HG03175 (cell line): Measurements from ENCODE around the gene CXorf49.
"Not testable (repeated sequence)": the region's sequence is repeated elsewhere in the genome, so short reads cannot be mapped to it uniquely, and the experiment has no call there.

Experiments used
- ATAC-seq: cut with Tn5 transposase; IDR thresholded peaks from one replicate; pipeline ENCODE4 v1.9.1; 2021; ENCODE audit warnings: mild to moderate bottlenecking, moderate library complexity; ENCODE audit not compliant: unreplicated experiment

Gene CXorf49

GRCh38 chrX:71718185-71718584 lies at the start of gene CXorf49:
Gene CXorf49, minus strand, starts transcription at chrX:71718285. Its CDS starts 134 bp downstream, at chrX:71718151.
- ATAC-seq, result not testable (repeated sequence)

DNA sequence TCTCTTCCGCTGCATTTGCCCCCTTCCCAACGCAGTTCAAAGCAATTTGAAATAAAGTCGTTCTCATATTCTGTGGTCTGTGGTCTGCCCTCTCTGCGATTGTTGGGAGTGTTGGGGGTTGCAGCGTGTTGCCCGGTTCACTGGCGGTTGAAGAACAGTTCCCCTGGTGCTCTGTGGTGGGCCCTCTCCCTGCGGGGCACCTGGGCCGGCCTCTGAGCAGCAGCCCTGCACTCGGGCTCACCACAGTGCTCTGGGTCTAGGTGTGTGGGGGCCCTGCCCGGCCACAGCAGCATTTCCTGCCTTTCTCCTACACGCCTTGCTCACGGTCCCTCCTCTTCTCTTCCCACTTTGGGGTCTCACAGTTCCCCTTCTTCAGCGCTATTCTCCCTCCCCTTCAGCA lies 49.0 kb upstream of the CXorf49 start:
- not testable (repeated sequence) for ATAC-seq

- ATAC-seq, result not testable (repeated sequence)
Observed at GRCh38 chrX:71765613-71766012, 47.5 kb upstream of the CXorf49 start.

DNA sequence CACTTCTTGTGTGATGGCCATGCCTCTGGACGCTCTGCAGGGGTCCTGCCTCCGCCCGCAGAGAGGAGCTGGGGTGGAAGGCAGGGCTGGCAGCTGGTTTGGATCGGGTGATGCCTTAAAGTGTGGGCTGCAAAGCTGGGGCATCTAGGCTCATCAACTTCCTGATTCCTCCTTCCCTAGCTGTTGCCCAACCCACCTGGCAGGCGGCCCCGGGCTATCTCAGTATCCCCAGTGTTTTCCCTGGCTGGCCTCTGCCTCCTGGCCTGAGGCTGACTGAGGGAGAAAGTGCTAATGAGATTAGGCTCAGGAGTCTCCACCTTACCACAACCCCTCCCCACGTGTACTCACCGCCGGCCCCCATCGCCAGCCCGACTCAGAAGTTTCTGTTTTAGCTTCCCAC lies 46.7 kb upstream of the CXorf49 start:
- ATAC-seq, result not testable (repeated sequence)

DNA sequence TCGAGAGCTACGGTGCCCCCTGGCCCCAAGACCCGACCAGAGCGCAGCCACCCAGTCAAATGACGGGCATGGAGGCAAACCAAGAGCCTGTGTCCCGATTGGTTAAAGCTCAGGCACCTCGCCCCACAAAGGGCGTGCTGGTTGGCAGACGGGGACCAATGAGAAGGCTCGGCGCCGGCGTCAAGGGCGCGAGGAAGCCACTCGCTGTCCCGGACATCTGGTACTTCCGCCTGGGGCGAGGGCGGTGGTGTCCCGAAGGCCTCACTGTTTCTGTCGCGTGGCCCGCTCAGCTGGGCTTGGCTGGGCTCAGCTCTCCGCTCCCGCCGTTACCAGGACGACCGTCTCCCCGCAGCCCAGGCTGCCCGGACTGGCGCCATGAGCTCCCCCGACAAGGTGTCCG lies 45.0 kb upstream of the CXorf49 start, which contains the start of gene CXorf49B:
CXorf49B (plus strand) TSS at position 301 of the 400 bp plus-strand sequence; CDS start at position 376, 75 bp downstream.
- not testable (repeated sequence) for ATAC-seq

DNA sequence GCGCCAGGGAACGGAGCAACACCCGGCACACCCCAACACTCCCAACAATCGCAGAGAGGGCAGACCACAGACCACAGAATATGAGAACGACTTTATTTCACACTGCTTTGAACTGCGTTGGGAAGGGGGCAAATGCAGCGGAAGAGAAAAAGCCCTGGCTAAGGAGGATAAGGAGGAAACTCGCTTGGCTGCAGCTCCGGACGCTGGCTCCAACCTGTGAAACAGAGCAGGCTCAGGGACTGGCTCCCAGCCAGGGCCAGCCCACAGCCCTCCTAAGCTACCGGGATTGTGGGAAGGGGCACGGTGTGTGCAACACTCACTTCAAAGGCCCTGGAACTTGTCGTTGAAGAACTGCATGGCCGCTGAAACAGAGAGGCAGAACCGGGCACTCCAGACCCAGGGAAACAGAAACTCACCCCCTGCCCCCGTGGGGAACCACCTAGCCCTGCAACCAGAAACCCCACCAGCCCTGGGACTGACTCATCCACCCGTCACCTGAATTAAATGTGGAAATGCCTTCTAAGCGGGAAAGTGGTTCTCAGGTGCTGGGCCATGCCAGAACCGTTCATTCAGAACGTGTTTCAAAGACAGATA lies 42.7 kb upstream of the CXorf49 start:
- not testable (repeated sequence) for ATAC-seq

DNA sequence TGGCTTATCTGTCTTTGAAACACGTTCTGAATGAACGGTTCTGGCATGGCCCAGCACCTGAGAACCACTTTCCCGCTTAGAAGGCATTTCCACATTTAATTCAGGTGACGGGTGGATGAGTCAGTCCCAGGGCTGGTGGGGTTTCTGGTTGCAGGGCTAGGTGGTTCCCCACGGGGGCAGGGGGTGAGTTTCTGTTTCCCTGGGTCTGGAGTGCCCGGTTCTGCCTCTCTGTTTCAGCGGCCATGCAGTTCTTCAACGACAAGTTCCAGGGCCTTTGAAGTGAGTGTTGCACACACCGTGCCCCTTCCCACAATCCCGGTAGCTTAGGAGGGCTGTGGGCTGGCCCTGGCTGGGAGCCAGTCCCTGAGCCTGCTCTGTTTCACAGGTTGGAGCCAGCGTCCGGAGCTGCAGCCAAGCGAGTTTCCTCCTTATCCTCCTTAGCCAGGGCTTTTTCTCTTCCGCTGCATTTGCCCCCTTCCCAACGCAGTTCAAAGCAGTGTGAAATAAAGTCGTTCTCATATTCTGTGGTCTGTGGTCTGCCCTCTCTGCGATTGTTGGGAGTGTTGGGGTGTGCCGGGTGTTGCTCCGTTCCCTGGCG lies 2.3 kb upstream of the CXorf49 start:
- not testable (repeated sequence) for ATAC-seq

GRCh38 chrX:71719195-71719594 lies 1.1 kb upstream of the CXorf49 start:
- ATAC-seq, result not testable (repeated sequence)

DNA sequence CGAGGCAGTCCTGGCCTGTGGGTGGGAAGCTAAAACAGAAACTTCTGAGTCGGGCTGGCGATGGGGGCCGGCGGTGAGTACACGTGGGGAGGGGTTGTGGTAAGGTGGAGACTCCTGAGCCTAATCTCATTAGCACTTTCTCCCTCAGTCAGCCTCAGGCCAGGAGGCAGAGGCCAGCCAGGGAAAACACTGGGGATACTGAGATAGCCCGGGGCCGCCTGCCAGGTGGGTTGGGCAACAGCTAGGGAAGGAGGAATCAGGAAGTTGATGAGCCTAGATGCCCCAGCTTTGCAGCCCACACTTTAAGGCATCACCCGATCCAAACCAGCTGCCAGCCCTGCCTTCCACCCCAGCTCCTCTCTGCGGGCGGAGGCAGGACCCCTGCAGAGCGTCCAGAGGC lies 1.8 kb downstream of the CXorf49 start:
- not testable (repeated sequence) for ATAC-seq

GRCh38 chrX:71715551-71715950 lies 2.5 kb downstream of the CXorf49 start:
- ATAC-seq, result not testable (repeated sequence)

- ATAC-seq, result not testable (repeated sequence)
Observed at GRCh38 chrX:71714064-71714463, 4.0 kb downstream of the CXorf49 start.

GRCh38 chrX:71702853-71703252 lies 15.2 kb downstream of the CXorf49 start:
- not testable (repeated sequence) for ATAC-seq

- not testable (repeated sequence) for ATAC-seq
Observed at GRCh38 chrX:71699023-71699344, 19.1 kb downstream of the CXorf49 start.

DNA sequence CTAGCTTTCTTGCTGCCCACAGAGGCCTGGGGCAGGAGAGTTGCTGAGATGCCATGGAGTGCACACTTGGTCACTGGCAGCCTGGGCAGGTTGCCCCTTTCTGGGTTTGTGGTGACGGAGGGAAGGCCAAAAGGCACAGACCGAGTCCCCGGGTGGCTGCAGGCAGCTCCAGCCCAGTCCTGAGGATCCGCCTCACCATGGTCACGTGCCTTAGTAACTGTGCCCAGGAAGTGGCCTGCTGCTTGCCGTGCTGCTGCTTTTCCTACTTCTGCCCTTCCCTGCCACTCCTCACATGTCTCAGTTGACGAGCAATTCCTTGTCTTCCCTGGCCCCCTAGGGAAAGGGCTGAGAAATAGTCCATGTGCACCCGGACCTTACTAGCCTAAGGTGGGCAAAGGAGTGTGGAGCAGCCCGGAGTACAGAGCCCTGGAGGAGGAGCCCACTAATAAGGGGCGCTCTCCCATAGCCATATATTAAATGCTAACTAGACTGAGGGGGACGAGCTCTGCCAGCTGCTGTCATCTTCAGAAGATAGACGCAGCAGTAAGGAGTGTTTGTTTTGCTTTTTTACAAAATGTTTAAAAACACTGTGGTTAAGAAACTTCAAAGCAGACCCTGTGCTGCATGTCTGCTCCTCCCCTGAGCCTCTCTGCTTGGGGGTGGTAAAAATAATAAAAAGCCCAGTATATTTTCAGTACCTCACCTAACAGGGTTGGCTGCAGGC lies 19.6 kb downstream of the CXorf49 start:
- ATAC-seq, result not testable (repeated sequence)

GRCh38 chrX:71697466-71698298 lies 20.4 kb downstream of the CXorf49 start:
- peak; percentile 50 for ATAC-seq

DNA sequence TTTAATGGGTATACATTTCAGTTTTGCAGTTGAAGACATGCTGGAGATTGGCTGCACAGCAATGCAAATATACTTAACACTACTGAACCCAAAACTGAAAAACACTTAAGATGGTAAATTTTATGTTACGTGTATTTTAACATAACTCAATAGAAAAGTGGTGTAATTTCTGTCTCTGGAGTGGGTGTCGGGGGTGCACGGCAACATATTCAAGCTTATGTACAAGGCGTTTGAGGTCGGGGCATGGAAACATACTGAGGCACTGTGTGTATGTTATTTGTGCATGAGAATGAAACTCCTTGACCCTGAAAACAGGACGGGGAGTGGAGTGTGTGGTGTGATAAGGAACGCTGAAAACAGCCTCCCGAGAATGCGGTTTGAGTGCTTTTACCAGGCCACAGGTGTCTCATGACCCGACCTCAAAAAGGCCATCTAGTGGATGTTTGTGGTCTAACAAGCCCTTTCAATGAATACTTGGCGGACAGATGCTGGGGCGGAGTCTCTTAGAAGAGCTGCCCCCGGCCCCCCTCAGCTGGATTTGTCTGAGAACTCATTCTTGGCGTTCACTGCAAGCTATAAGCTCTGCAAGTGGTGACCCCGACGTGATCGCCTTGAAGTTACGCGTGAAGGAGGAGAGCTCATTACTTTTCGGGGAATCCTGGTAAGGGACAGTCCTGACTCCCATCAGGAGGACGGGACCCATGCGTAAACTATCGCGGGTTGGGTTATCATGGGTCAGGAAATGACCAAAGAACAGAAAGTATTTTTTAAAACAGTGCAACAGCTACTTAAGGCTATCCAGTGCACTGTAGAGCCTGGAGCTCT lies 21.2 kb downstream of the CXorf49 start:
- peak; percentile 72 for ATAC-seq

DNA sequence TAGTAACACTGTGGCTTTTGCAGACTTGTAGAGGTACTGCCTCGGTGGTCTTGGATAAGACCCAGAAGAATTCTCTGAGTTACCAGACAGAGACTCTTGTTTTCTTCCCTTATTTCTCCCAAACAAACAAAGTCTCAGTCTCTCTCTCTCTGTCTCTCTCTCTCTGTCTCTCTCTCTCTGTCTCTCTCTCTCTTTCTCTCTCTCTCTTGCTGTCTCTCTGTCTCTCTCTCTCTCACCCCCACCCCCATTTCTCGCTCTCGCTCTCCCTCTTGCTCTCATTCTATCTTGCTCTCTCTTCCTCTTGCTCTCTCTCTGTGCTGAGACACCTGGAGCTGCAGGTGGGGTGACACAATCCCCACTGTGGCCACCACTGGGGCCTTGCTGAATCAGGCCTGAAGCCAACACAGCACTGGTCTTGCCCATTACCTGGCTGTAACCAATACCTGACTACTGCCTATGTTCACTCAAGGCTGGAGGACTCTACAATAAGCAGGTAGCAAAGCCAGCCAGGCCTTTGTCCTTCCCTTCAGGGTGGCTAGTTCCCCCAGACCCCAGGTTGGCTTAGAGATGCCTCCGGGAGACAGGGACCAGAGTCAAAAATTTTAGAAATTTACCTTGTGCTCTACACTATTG lies 38.4 kb downstream of the CXorf49 start:
- no peak for ATAC-seq

DNA sequence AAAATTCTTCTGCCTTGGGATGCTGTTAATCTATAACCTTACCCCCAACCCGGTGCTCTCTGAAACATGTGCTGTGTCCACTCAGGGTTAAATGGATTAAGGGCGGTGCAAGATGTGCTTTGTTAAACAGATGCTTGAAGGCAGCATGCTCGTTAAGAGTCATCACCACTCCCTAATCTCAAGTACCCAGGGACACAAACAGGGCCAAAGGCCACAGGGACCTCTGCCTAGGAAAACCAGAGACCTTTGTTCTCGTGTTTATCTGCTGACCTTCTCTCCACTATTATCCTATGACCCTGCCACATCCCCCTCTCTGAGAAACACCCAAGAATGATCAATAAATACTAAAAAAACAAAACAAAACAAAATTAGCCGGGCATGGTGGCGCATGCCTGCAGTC lies 40.9 kb downstream of the CXorf49 start:
- ATAC-seq, result not testable (repeated sequence)

DNA sequence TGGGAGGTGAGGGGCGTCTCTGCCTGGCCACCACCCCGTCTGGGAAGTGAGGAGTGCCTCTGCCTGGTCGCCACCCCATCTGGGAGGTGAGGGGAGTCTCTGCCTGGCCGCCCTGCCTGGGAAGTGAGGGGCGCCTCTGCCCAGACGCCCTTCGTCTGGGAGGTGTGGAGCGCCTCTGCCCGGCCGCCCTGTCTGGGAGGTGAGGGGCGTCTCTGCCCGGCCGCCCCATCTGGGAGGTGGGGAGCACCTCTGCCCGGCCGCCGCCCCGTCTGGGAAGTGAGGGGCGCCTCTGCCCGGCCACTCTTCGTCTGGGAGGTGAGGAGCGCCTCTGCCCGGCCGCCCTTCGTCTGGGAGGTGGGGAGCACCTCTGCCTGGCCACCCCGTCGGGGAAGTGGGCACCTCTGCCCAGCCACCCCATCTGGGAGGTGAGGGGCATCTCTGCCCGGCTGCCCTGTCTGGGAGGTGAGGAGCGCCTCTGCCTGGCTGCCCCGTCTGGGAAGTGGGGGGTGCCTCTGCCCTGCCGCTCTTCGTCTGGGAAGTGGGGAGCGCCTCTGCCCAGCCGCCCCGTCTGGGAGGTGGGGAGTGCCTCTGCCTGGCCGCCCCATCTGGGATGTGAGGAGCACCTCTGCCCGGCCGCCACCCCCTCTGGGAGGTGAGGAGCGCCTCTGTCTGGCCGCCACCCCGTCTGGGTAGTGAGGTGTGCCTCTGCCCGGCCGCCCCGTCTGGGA lies 41.9 kb downstream of the CXorf49 start:
- not testable (repeated sequence) for ATAC-seq
